Breast epithelium (tissue), 4 donors: Measurements from ENCODE around the gene PLOD2. TPM values are rescaled to one million over a fixed set of nuclear protein-coding genes. Genes with fewer than 3 reads are reported as not detected.
"Not testable (repeated sequence)": the region's sequence is repeated elsewhere in the genome, so short reads cannot be mapped to it uniquely, and the experiment has no call there.

Source experiments
- DNase-seq, 2 donors: peaks; one replicate each; pipeline ENCODE4 v3.0.0-alpha.2; 2019; ENCODE audit warnings: low spot score in 2 of 2
- H3K27ac ChIP-seq, 2 donors: fragments of 200-600 bp; sonication (generic) in 1 of 2; one replicate each; pipeline ENCODE4 v1.5.1; 2016 to 2019; ENCODE audit warnings: mild to moderate bottlenecking in 1 of 2
- H3K27me3 ChIP-seq, 2 donors: fragments of 200-600 bp; sonication (generic) in 1 of 2; one replicate each; pipeline versions ENCODE4 v1.5.1 to v1.6.0; 2017 to 2019; ENCODE audit warnings: control low read depth in 1 of 2, mild to moderate bottlenecking in 1 of 2
- H3K36me3 ChIP-seq: fragments of 200-600 bp; one replicate; pipeline ENCODE4 v1.5.1; 2019
- H3K4me1 ChIP-seq, 2 donors: fragments of 200-600 bp; sonication (generic); one replicate each; pipeline ENCODE4 v1.5.1; 2016 to 2019; ENCODE audit warnings: control low read depth in 1 of 2
- H3K4me3 ChIP-seq, 3 donors: fragments of 200-600 bp; sonication (generic); 1 replicate in 2 of 3; 2 replicates in 1 of 3; pipeline ENCODE4 v1.5.1; 2016 to 2019; ENCODE audit warnings: mild to moderate bottlenecking in 3 of 3, moderate library complexity in 2 of 3
- H3K9me3 ChIP-seq, 2 donors: fragments of 200-600 bp; sonication (generic) in 1 of 2; one replicate each; pipeline ENCODE4 v1.5.1; 2016 to 2019; ENCODE audit warnings: control low read depth in 1 of 2
- POLR2A ChIP-seq: fragments of 450-650 bp; IDR thresholded peaks from one replicate; pipeline ENCODE4 v1.6.1; 2016; ENCODE audit warnings: antibody characterized with exemption, mild to moderate bottlenecking, moderate library complexity
- POLR2AphosphoS5 ChIP-seq, 3 donors: sonication (generic); formaldehyde crosslinking; IDR thresholded peaks; one replicate each; pipeline ENCODE4 v1.6.1; 2017; ENCODE audit warnings: antibody characterized with exemption in 3 of 3
- intact Hi-C: fragments of 100-400 bp; cut with DNase I; formaldehyde crosslinking; loops from one replicate; pipeline ENCODE4 v1.15.1; 2023; ENCODE audit warnings: low total_unique reads
- total RNA-seq, 3 donors: library from RNA; depleted of rRNA; stranded (reverse); fragments of >200 nt; gene quantifications; one replicate each; pipeline ENCODE4 v1.1.0, GENCODE V29; 2016
- TF ChIP-seq, protein P1 (sequence below), 3 donors: fragments of 450-650 bp; IDR thresholded peaks; one replicate each; pipeline ENCODE4 v1.5.1; 2016 to 2017; ENCODE audit warnings: antibody characterized with exemption in 3 of 3, mild to moderate bottlenecking in 3 of 3, moderate library complexity in 3 of 3

The PLOD2 gene
- total RNA-seq, 3 donors from 2014 or later: 33.2 to 71.5 (median 35.7) TPM

DNA sequence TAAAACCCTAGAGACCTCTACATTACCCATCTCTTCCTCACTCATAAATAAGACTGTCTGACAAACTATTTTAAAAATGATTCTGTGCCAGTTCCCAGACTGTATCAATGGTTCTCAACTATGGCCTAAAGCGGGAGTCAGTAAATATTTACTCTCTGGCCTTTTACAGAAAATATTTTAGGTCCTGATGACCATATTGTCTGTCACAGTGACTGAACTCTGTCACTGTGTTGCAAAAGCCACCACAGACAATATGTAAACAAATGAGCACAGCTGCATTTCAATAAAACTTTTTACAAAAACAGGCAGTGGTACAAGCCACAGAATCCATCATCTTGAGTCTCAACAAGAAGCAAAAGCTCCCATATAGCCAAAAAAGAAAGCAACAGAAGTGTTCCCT, 45.4 kb downstream of the PLOD2 start:
- Histone ChIP-seq H3K4me1 (no peaks in the 10 kb centered on the region), H3K4me3 (no peak overlapping the region), H3K9me3 (peaks cover 8 to 13% of the 10 kb centered on the region in 2 donors), H3K27me3 (no peaks in the 10 kb centered on the region), H3K27ac (no peak overlapping the region), H3K36me3 (no peaks in the 10 kb centered on the region)
- intact Hi-C loops: no loop called here
- TF ChIP-seq, protein P1, sequence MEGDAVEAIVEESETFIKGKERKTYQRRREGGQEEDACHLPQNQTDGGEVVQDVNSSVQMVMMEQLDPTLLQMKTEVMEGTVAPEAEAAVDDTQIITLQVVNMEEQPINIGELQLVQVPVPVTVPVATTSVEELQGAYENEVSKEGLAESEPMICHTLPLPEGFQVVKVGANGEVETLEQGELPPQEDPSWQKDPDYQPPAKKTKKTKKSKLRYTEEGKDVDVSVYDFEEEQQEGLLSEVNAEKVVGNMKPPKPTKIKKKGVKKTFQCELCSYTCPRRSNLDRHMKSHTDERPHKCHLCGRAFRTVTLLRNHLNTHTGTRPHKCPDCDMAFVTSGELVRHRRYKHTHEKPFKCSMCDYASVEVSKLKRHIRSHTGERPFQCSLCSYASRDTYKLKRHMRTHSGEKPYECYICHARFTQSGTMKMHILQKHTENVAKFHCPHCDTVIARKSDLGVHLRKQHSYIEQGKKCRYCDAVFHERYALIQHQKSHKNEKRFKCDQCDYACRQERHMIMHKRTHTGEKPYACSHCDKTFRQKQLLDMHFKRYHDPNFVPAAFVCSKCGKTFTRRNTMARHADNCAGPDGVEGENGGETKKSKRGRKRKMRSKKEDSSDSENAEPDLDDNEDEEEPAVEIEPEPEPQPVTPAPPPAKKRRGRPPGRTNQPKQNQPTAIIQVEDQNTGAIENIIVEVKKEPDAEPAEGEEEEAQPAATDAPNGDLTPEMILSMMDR (IDR thresholded peaks at IDR 0.05): no peak
- TF ChIP-seq POLR2A (no peak), POLR2AphosphoS5 (IDR thresholded peaks at IDR 0.05) (no peak)
- DNase-seq: no peak

DNA sequence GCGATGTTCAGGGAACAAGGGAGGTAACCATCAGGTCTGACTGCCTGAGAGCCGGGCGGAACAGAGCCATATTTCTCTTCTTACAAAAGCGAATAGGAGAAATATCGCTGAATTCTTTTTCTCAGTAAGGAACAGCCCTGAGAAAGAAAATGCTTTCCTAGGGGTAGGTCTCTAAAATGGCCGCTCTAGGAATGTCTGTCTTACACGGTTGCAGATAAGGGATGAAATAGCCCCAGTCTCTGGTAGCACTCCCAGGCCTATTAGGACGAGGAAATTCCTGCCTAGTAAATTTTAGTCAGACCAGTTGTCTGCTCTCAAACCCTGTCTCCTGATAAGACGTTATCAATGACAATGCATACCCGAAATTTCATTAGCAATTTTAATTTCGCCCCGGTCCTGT, 47.2 kb downstream of the PLOD2 start:
- DNase-seq, H3K36me3 ChIP-seq, H3K4me1 ChIP-seq, H3K4me3 ChIP-seq, intact Hi-C loops, H3K27ac ChIP-seq, H3K27me3 ChIP-seq: not testable (repeated sequence)
- peaks cover 8 to 13% of the 10 kb centered on the region in 2 donors for H3K9me3 ChIP-seq

DNA sequence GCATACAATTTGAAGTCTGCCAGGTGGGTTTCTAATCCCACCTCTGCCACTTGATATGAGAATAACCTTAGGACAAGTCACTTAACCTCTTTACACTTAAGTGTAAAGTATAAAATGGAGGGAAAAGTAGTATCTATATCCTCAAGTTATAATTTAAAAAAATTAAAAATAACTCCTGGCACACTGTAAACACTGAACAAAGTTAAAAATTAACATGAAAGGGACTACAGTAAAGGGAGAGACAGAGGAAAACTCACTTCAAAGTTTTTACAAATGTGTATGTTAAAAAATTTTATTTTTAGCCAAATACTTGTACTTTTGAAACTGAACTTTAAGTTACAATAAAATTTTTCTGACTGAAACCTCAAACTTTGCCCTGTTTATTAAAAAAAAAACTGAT, 49.6 kb downstream of the PLOD2 start:
- H3K4me1 ChIP-seq: no peaks in the 10 kb centered on the region
- TF ChIP-seq POLR2AphosphoS5 (IDR thresholded peaks at IDR 0.05) (no peak), POLR2A (no peak)
- TF ChIP-seq, protein P1 (IDR thresholded peaks at IDR 0.05): no peak
- H3K27ac ChIP-seq: no peak overlapping the region
- H3K27me3 ChIP-seq: no peaks in the 10 kb centered on the region
- no peaks in the 10 kb centered on the region for H3K36me3 ChIP-seq
- H3K4me3 ChIP-seq: no peak overlapping the region
- peaks cover 8 to 13% of the 10 kb centered on the region in 2 donors for H3K9me3 ChIP-seq
- intact Hi-C loops: no loop called here
- no peak for DNase-seq

DNA sequence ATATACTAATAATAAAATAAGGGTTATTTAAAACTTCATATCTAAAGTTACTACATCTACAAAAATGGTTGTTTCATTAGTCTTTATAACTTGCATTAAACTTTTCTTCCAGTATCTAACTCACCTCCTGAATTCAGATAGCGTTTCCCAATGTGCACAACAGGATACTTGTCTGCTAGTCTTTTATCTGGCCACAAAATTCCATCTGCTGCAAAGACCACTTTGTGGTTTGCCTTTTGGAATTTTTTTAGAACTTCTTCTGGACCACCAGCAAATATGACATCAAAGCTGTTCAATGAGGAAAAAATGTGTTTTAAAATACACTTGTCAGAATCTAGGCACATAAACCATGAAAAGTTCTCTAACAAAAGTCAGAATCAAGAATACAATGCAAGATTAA, 50.8 kb downstream of the PLOD2 start:
- TF ChIP-seq POLR2A: no peak
- TF ChIP-seq, protein P1 (IDR thresholded peaks at IDR 0.05): no peak
- no peak for TF ChIP-seq POLR2AphosphoS5 (IDR thresholded peaks at IDR 0.05)
- Histone ChIP-seq H3K9me3 (peaks cover 8 to 9% of the 10 kb centered on the region in 2 donors), H3K36me3 (no peaks in the 10 kb centered on the region), H3K4me3 (no peak overlapping the region), H3K4me1 (no peaks in the 10 kb centered on the region), H3K27me3 (no peaks in the 10 kb centered on the region), H3K27ac (no peak overlapping the region)
- intact Hi-C loops: no loop called here
- DNase-seq: no peak

DNA sequence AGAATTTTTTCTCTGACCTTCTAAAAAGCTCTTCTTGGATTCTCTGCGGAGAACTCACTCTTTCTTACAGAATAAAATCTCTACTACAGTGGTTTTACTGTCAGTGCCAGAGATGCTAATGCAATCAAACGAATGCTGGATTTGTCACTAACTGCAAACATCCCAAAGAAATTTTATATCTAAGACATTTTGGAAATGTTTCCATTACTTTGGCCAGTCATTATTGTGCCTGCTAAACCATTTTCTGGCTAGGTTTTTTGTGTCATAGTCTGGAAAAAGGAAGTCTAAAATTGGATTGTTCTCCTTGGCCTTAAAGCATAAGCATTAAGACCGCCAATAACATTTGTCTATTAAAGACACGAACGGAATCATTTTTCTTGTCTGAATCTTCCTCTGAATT, 54.0 kb downstream of the PLOD2 start:
- TF ChIP-seq, protein P1 (IDR thresholded peaks at IDR 0.05): no peak

DNA sequence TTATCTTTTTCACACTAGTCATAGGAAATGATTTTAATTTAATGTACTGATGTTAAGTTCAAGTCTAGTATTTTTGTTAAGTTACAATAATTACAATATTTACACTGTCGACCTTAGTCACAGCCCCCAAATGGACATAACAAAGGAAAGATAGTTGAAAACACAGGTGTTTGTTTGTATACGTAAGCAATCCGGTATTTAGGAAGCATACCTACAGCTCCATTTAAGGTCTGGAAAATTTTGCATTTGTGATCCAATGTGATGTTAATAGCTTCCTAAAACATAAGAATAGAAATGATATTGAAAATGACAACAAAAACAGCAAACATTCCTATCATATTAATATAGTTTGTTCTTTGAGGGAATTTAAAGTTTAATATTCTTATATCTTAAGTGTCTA, 56.9 kb downstream of the PLOD2 start:
- no peak for DNase-seq
- no peaks in the 10 kb centered on the region for H3K36me3 ChIP-seq
- no peak overlapping the region for H3K4me3 ChIP-seq
- no peak overlapping the region for H3K27ac ChIP-seq
- TF ChIP-seq POLR2A: no peak
- TF ChIP-seq, protein P1 (IDR thresholded peaks at IDR 0.05): no peak
- TF ChIP-seq POLR2AphosphoS5 (IDR thresholded peaks at IDR 0.05): no peak
- H3K27me3 ChIP-seq: no peaks in the 10 kb centered on the region
- intact Hi-C loops: no loop called here
- H3K4me1 ChIP-seq: no peaks in the 10 kb centered on the region
- H3K9me3 ChIP-seq: no peaks in the 10 kb centered on the region

More for the DNA sequence above, 54.0 kb downstream of the PLOD2 start:
- no peak overlapping the region for H3K4me3 ChIP-seq
- H3K4me1 ChIP-seq: no peaks in the 10 kb centered on the region
- DNase-seq: no peak
- no peaks in the 10 kb centered on the region for H3K9me3 ChIP-seq
- no peaks in the 10 kb centered on the region for H3K27me3 ChIP-seq
- no peak overlapping the region for H3K27ac ChIP-seq
- H3K36me3 ChIP-seq: no peaks in the 10 kb centered on the region
- intact Hi-C loops: no loop called here
